ENCODE measurements around the gene SMC6.

Gene SMC6

GRCh38 chr2:17736989-17737388 is 16.6 kb downstream of the SMC6 start:
- Histone ChIP-seq H3K36me3 (replicated peaks) (peaks cover 17% of the 10 kb centered on the region), H3K27me3 (replicated peaks) (no peaks in the 10 kb centered on the region), H3K4me3 (ENCODE audit: low read depth, low read length) (no peak overlapping the region), H3K27ac (peak overlapping the region; percentile 86)
- no peak for DNase-seq
- in situ Hi-C loops (cut with HindIII; ENCODE audit: low pct_ligation_motif_present, low sequenced_read_pairs), result no loop called here
- TF ChIP-seq, protein P1, sequence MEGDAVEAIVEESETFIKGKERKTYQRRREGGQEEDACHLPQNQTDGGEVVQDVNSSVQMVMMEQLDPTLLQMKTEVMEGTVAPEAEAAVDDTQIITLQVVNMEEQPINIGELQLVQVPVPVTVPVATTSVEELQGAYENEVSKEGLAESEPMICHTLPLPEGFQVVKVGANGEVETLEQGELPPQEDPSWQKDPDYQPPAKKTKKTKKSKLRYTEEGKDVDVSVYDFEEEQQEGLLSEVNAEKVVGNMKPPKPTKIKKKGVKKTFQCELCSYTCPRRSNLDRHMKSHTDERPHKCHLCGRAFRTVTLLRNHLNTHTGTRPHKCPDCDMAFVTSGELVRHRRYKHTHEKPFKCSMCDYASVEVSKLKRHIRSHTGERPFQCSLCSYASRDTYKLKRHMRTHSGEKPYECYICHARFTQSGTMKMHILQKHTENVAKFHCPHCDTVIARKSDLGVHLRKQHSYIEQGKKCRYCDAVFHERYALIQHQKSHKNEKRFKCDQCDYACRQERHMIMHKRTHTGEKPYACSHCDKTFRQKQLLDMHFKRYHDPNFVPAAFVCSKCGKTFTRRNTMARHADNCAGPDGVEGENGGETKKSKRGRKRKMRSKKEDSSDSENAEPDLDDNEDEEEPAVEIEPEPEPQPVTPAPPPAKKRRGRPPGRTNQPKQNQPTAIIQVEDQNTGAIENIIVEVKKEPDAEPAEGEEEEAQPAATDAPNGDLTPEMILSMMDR (IDR thresholded peaks at IDR 0.05; ENCODE audit: low read depth, low read length, missing control alignments), result no peak

DNA sequence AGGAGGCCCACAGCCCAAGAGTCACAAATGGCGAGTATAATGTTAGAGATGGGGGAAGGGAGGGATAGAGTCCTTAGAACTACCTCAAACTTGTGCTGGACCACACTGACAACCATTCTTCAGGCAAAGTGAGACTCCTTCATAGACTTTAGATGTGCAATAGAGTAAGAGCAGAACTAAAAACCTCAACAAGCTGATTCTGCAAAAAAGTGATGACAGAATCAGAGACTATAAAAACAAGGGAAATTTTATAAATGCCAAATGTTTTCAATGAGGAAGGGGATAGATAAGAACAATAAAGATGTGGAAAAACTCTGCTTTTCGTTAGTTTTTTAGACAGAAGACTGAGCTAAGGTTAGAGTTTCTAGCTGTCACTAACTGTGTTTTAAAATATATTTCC is 17.7 kb downstream of the SMC6 start:
- Histone ChIP-seq H3K4me3 (ENCODE audit: low read depth, low read length) (no peak overlapping the region), H3K36me3 (replicated peaks) (peaks cover 21% of the 10 kb centered on the region), H3K27ac (peak overlapping the region; percentile 86), H3K27me3 (replicated peaks) (no peaks in the 10 kb centered on the region)
- TF ChIP-seq, protein P1 (IDR thresholded peaks at IDR 0.05; ENCODE audit: low read depth, low read length, missing control alignments), result no peak
- no peak for DNase-seq
- in situ Hi-C loops (cut with HindIII; ENCODE audit: low pct_ligation_motif_present, low sequenced_read_pairs), result no loop called here

GRCh38 chr2:17733599-17733998 is 20.0 kb downstream of the SMC6 start:
- no peak for DNase-seq
- Histone ChIP-seq H3K27me3 (replicated peaks) (no peaks in the 10 kb centered on the region), H3K4me3 (ENCODE audit: low read depth, low read length) (no peak overlapping the region), H3K36me3 (replicated peaks) (peaks cover 20% of the 10 kb centered on the region), H3K27ac (no peak overlapping the region)
- in situ Hi-C loops (cut with HindIII; ENCODE audit: low pct_ligation_motif_present, low sequenced_read_pairs), result no loop called here
- TF ChIP-seq, protein P1 (IDR thresholded peaks at IDR 0.05; ENCODE audit: low read depth, low read length, missing control alignments), result no peak

DNA sequence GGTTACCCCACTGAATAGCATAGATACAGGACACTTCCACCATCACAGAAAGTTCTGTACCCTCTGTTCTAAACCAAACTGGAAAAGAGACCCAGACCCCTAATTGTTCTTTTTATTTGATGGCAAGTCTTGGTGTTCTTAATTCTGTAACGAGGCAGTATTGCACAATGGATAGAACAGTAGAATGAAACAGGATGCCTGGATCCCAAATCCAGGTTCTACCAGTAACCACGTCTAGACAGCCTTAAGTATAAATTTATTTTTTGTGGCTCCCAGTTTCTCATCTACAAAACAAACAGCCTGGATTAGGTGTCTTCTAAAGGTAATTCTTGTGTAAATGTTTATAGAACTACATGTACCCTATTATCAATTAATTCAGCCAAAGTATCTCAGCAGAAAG is 23.7 kb downstream of the SMC6 start:
- in situ Hi-C loops (cut with HindIII; ENCODE audit: low pct_ligation_motif_present, low sequenced_read_pairs), result no loop called here
- H3K27ac ChIP-seq, result no peak overlapping the region
- no peak overlapping the region for H3K4me3 ChIP-seq (ENCODE audit: low read depth, low read length)
- TF ChIP-seq, protein P1 (IDR thresholded peaks at IDR 0.05; ENCODE audit: low read depth, low read length, missing control alignments), result no peak
- DNase-seq, result no peak
- no peaks in the 10 kb centered on the region for H3K27me3 ChIP-seq (replicated peaks)
- peaks cover 14% of the 10 kb centered on the region for H3K36me3 ChIP-seq (replicated peaks)

- TF ChIP-seq, protein P1 (IDR thresholded peaks at IDR 0.05; ENCODE audit: low read depth, low read length, missing control alignments), result no peak
- no peak overlapping the region for H3K27ac ChIP-seq
- H3K36me3 ChIP-seq (replicated peaks), result peaks cover 18% of the 10 kb centered on the region
- no peaks in the 10 kb centered on the region for H3K27me3 ChIP-seq (replicated peaks)
- no peak overlapping the region for H3K4me3 ChIP-seq (ENCODE audit: low read depth, low read length)
- DNase-seq, result no peak
- in situ Hi-C loops (cut with HindIII; ENCODE audit: low pct_ligation_motif_present, low sequenced_read_pairs), result no loop called here
Measured at GRCh38 chr2:17728210-17728609, 25.4 kb downstream of the SMC6 start.

GRCh38 chr2:17719562-17720371 is 33.8 kb downstream of the SMC6 start:
- Histone ChIP-seq H3K4me3 (ENCODE audit: low read depth, low read length) (no peak overlapping the region), H3K36me3 (replicated peaks) (peaks cover 30% of the 10 kb centered on the region), H3K27ac (no peak overlapping the region), H3K27me3 (replicated peaks) (no peaks in the 10 kb centered on the region)
- TF ChIP-seq, protein P1 (IDR thresholded peaks at IDR 0.05; ENCODE audit: low read depth, low read length, missing control alignments), result peak; percentile 63
- in situ Hi-C loops (cut with HindIII; ENCODE audit: low pct_ligation_motif_present, low sequenced_read_pairs), result no loop called here
- no peak for DNase-seq

All from brain microvascular endothelial cell (primary cell).